Measurements from ENCODE around the gene LCAT. TPM values are rescaled to one million over a fixed set of nuclear protein-coding genes. Genes with fewer than 3 reads are reported as not detected.

Gene LCAT
- total and polyA plus RNA-seq, 9 of the 15 experiments (the other 6 are each of a cell fraction or from before 2014, with no cell fraction given), result 0.46 to 21.0 (median 5.0) TPM

- TF ChIP-seq ZHX1 (conservative IDR thresholded peaks at IDR 0.05; ENCODE audit: low read length) (no peak), ZNF764 (CRISPR knock-in tag; IDR thresholded peaks at IDR 0.05; ENCODE audit: low read depth) (no peak), ZNF197 (CRISPR knock-in tag; IDR thresholded peaks at IDR 0.05; ENCODE audit: low read depth) (0 out of 2 replicates have a peak, but pooled peaks have one; percentile 40), MTA3 (IDR thresholded peaks at IDR 0.05; ENCODE audit: borderline replicate concordance) (no peak), HMBOX1 (IDR thresholded peaks at IDR 0.05) (no peak), ETV5 (CRISPR knock-in tag; IDR thresholded peaks at IDR 0.05; ENCODE audit: low read depth) (no peak), HEY1 (CRISPR knock-in tag; IDR thresholded peaks at IDR 0.05; ENCODE audit: borderline replicate concordance) (no peak), POLR2A (conservative IDR thresholded peaks at IDR 0.05) (no peak), PRPF4 (IDR thresholded peaks at IDR 0.05; ENCODE audit: insufficient read depth, low read depth, low read length, poor library complexity, severe bottlenecking) (no peak), TEAD4 (IDR thresholded peaks at IDR 0.05; ENCODE audit: low read length) (no peak), TEAD4 (CRISPR knock-in tag; IDR thresholded peaks at IDR 0.05; ENCODE audit: borderline replicate concordance) (no peak), ZNF41 (CRISPR knock-in tag; conservative IDR thresholded peaks at IDR 0.05) (no peak), SMARCA5 (IDR thresholded peaks at IDR 0.05) (no peak), SP1 (CRISPR knock-in tag; IDR thresholded peaks at IDR 0.05) (peak; percentile 3; the same call in 1 of the 2 replicates), NFRKB (IDR thresholded peaks at IDR 0.05; ENCODE audit: low read depth) (0 out of 2 replicates have a peak, but pooled peaks have one; percentile 57), RAD51 (IDR thresholded peaks at IDR 0.05; ENCODE audit: borderline replicate concordance, low read depth) (no peak), PYGO2 (tag; IDR thresholded peaks at IDR 0.05) (no peak), PRDM10 (IDR thresholded peaks at IDR 0.05; ENCODE audit: partially characterized antibody) (no peak), HDAC8 (tag; IDR thresholded peaks at IDR 0.05) (no peak), MLLT1 (IDR thresholded peaks at IDR 0.05) (no peak), ARID2 (IDR thresholded peaks at IDR 0.05) (no peak)
Measured at GRCh38 chr16:67969254-67970039, 25.5 kb upstream of the LCAT start (continued).
